Neural progenitor cell (in vitro differentiated cells): ENCODE measurements around the gene LDB3. TPM values are rescaled to one million over a fixed set of nuclear protein-coding genes. Genes with fewer than 3 reads are reported as not detected.

Experiments
- DNase-seq: peaks from one replicate; pipeline ENCODE4 v3.0.0-alpha.2; 2016; ENCODE audit warnings: low spot score
- H2AFZ ChIP-seq: fragments of 200-600 bp; sonication (generic); replicated peaks from 2 replicates; pipeline ENCODE4 v1.6.1; 2016; ENCODE audit warnings: antibody characterized with exemption
- H3F3A ChIP-seq: fragments of 200-600 bp; sonication (generic); 2 replicates; pipeline ENCODE4 v1.6.1; 2016; ENCODE audit warnings: antibody characterized with exemption, low read depth
- H3K27ac ChIP-seq: fragments of 200-600 bp; sonication (generic); 2 replicates; pipeline ENCODE4 v1.5.1; 2016; ENCODE audit warnings: mild to moderate bottlenecking
- H3K27me3 ChIP-seq: fragments of 200-600 bp; sonication (generic); 2 replicates; pipeline ENCODE4 v1.6.1; 2016; ENCODE audit warnings: mild to moderate bottlenecking, moderate library complexity
- H3K36me3 ChIP-seq: fragments of 200-600 bp; sonication (generic); 2 replicates; pipeline ENCODE4 v1.5.1; 2016
- H3K4me1 ChIP-seq: fragments of 200-600 bp; sonication (generic); 2 replicates; pipeline ENCODE4 v1.6.1; 2016; ENCODE audit warnings: mixed run types
- H3K4me2 ChIP-seq: fragments of 200-600 bp; sonication (generic); 2 replicates; pipeline ENCODE4 v1.6.1; 2016
- H3K4me3 ChIP-seq: fragments of 200-600 bp; sonication (generic); 2 replicates; pipeline ENCODE4 v1.5.1; 2016
- H3K79me2 ChIP-seq: fragments of 200-600 bp; sonication (generic); 2 replicates; pipeline ENCODE4 v1.6.1; 2016; ENCODE audit warnings: low read depth
- H3K9ac ChIP-seq: fragments of 200-600 bp; sonication (generic); 2 replicates; pipeline ENCODE4 v1.6.1; 2016
- H3K9me3 ChIP-seq: fragments of 200-600 bp; sonication (generic); 2 replicates; pipeline ENCODE4 v1.5.1; 2016; ENCODE audit warnings: low read depth
- H4K20me1 ChIP-seq: fragments of 200-600 bp; sonication (generic); 2 replicates; pipeline ENCODE4 v1.6.1; 2016; ENCODE audit warnings: low read depth
- H3K27ac Mint-ChIP-seq: 3 replicates; pipeline ENCODE4 v1.8.0; 2021; ENCODE audit warnings: mixed read lengths
- H3K27me3 Mint-ChIP-seq: 2 replicates; pipeline ENCODE4 v1.8.0; 2022; ENCODE audit warnings: low read depth, mild to moderate bottlenecking, inconsistent platforms, moderate library complexity, mixed read lengths; ENCODE audit not compliant: insufficient read depth
- H3K36me3 Mint-ChIP-seq: 3 replicates; pipeline ENCODE4 v1.8.0; 2021; ENCODE audit warnings: mixed read lengths
- H3K4me1 Mint-ChIP-seq: 3 replicates; pipeline ENCODE4 v1.8.0; 2021; ENCODE audit warnings: mixed read lengths
- H3K4me3 Mint-ChIP-seq: 3 replicates; pipeline ENCODE4 v1.8.0; 2021; ENCODE audit warnings: mild to moderate bottlenecking, moderate library complexity, mixed read lengths
- H3K9me3 Mint-ChIP-seq: 3 replicates; pipeline ENCODE4 v1.8.0; 2020; ENCODE audit warnings: mixed read lengths
- CTCF ChIP-seq: fragments of 200-600 bp; sonication (generic); IDR thresholded peaks from 2 replicates; pipeline ENCODE4 v1.5.1; 2017; ENCODE audit warnings: antibody characterized with exemption, mild to moderate bottlenecking
- EZH2 ChIP-seq: fragments of 200-600 bp; sonication (generic); IDR thresholded peaks from 2 replicates; pipeline ENCODE4 v1.6.1; 2017; ENCODE audit warnings: antibody characterized with exemption, mild to moderate bottlenecking, moderate library complexity
- EZH2phosphoT487 ChIP-seq: fragments of 200-600 bp; sonication (generic); IDR thresholded peaks from 2 replicates; pipeline ENCODE4 v1.6.1; 2017; ENCODE audit warnings: antibody characterized with exemption
- total RNA-seq: library from RNA; depleted of rRNA; stranded (reverse); fragments of >200 nt; gene quantifications from 2 replicates; pipeline ENCODE4 v1.2.3, GENCODE V29; 2015; ENCODE audit warnings: low replicate concordance

LDB3 gene
- total RNA-seq, 1 donor from 2014 or later, result not detected

DNA sequence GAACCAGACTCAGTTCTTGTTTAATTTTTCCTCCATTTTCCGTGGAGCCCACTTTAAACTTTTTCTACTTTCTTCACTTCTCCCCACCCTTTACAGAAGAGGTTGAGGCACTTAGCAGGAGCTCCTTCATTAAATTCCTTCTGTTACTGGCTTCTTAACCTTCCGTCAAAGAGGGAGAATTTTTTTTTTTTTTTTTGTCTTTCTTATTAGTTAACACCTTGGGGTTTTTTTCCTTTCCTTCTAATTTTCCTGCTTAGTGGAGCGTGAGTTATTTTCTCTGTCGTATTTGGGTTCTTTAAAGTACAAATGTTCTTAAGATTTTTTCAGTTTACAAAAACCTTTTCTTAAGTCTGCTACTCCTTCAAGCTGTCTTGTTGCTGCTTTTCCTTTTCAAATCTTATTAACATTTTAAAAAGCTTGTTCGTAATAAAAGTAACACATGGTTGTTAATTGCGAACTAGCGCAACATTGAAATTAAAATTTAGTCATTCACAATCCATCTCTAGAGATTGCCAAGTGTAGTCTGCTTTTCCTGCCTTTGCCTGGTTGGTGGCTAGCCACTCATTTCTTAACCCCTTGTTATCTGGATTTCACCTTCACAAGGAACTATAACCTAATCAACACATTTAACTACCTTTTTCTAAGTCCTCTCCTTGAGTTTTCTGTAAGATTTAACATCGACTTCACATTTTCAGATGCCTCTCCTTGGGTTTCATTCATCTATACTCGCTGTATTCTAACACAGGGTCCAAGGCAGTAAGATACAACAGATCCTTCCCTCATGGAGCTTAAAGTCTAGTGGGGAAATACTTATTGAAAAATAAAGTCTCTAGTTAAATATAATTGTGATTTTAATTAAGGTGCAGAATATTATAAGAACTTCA, 90.1 kb downstream of the LDB3 start:
- Histone ChIP-seq H3K9ac (peak overlapping the region; percentile 75), H3K27ac (peak overlapping the region; percentile 24), H4K20me1 (peaks cover 46% of the 10 kb centered on the region), H3K79me2 (peaks cover 88% of the 10 kb centered on the region), H3K4me1 (peaks cover 43% of the 10 kb centered on the region), H3K4me3 (peak overlapping the region; percentile 87), H2AFZ (no peak overlapping the region), H3K36me3 (no peaks in the 10 kb centered on the region), H3K4me2 (peak overlapping the region; percentile 88), H3K9me3 (no peaks in the 10 kb centered on the region), H3K27me3 (no peaks in the 10 kb centered on the region), H3F3A (peaks cover 39% of the 10 kb centered on the region)
- Mint-ChIP-seq H3K9me3 (peaks cover 13% of the 10 kb centered on the region), H3K36me3 (peaks cover 26% of the 10 kb centered on the region), H3K4me3 (peak overlapping the region; percentile 99), H3K4me1 (peaks cover 33% of the 10 kb centered on the region), H3K27me3 (peaks cover 3% of the 10 kb centered on the region), H3K27ac (peak overlapping the region; percentile 99)
- DNase-seq, result no peak
- TF ChIP-seq CTCF, result no peak
- TF ChIP-seq EZH2, result no peak
- TF ChIP-seq EZH2phosphoT487, result no peak

- no peaks in the 10 kb centered on the region for H3K27me3 Mint-ChIP-seq
- peak overlapping the region; percentile 4 for H3K27ac Mint-ChIP-seq
- Histone ChIP-seq H3K27ac (no peak overlapping the region), H3K9me3 (no peaks in the 10 kb centered on the region), H4K20me1 (peaks cover 49% of the 10 kb centered on the region), H2AFZ (no peak overlapping the region), H3K4me2 (peak overlapping the region; percentile 88), H3F3A (peaks cover 33% of the 10 kb centered on the region), H3K27me3 (no peaks in the 10 kb centered on the region), H3K36me3 (no peaks in the 10 kb centered on the region), H3K4me1 (peaks cover 38% of the 10 kb centered on the region), H3K9ac (peak overlapping the region; percentile 22), H3K79me2 (peaks cover 89% of the 10 kb centered on the region), H3K4me3 (peak overlapping the region; percentile 87)
- peaks cover 26% of the 10 kb centered on the region for H3K4me1 Mint-ChIP-seq
- peak overlapping the region; percentile 99 for H3K4me3 Mint-ChIP-seq
- DNase-seq, result no peak
- H3K9me3 Mint-ChIP-seq, result peaks cover 13% of the 10 kb centered on the region
- TF ChIP-seq EZH2 (no peak), CTCF (no peak), EZH2phosphoT487 (no peak)
- H3K36me3 Mint-ChIP-seq, result peaks cover 22% of the 10 kb centered on the region
Measured at GRCh38 chr10:86759073-86759672, 90.9 kb downstream of the LDB3 start.

- H3K4me1 Mint-ChIP-seq, result peaks cover 27% of the 10 kb centered on the region
- H3F3A ChIP-seq, result peaks cover 21% of the 10 kb centered on the region
- H3K4me3 ChIP-seq, result no peak overlapping the region
- no peak overlapping the region for H3K27ac Mint-ChIP-seq
- H3K9ac ChIP-seq, result no peak overlapping the region
- peaks cover 100% of the 10 kb centered on the region for H3K79me2 ChIP-seq
- H3K27me3 ChIP-seq, result no peaks in the 10 kb centered on the region
- peaks cover 28% of the 10 kb centered on the region for H3K36me3 Mint-ChIP-seq
- H3K9me3 ChIP-seq, result no peaks in the 10 kb centered on the region
- no peak overlapping the region for H3K27ac ChIP-seq
- H3K4me2 ChIP-seq, result no peak overlapping the region
- no peaks in the 10 kb centered on the region for H3K36me3 ChIP-seq
- TF ChIP-seq EZH2phosphoT487, result no peak
- TF ChIP-seq CTCF, result no peak
- no peak for TF ChIP-seq EZH2
- H3K9me3 Mint-ChIP-seq, result peaks cover 17% of the 10 kb centered on the region
- peaks cover 81% of the 10 kb centered on the region for H4K20me1 ChIP-seq
- no peak overlapping the region for H2AFZ ChIP-seq
- peaks cover 41% of the 10 kb centered on the region for H3K4me1 ChIP-seq
- H3K27me3 Mint-ChIP-seq, result no peaks in the 10 kb centered on the region
- no peak overlapping the region for H3K4me3 Mint-ChIP-seq
- DNase-seq, result no peak
Measured at GRCh38 chr10:86763404-86763803, 95.1 kb downstream of the LDB3 start.
